Diencephalon (tissue), 1 donor: ENCODE results near the gene TRAFD1. TPM values are rescaled to one million over a fixed set of nuclear protein-coding genes. Genes with fewer than 3 reads are reported as not detected.

Experiments
- small RNA-seq: library from RNA; depleted of rRNA; stranded (forward); fragments of <200 nt; gene quantifications from one replicate; pipeline ENCODE3, GENCODE V24; 2014
- total RNA-seq: library from RNA; depleted of rRNA; stranded (reverse); fragments of >200 nt; gene quantifications from one replicate; pipeline ENCODE4 v1.2.3, GENCODE V29; 2014

The TRAFD1 gene, protein sequence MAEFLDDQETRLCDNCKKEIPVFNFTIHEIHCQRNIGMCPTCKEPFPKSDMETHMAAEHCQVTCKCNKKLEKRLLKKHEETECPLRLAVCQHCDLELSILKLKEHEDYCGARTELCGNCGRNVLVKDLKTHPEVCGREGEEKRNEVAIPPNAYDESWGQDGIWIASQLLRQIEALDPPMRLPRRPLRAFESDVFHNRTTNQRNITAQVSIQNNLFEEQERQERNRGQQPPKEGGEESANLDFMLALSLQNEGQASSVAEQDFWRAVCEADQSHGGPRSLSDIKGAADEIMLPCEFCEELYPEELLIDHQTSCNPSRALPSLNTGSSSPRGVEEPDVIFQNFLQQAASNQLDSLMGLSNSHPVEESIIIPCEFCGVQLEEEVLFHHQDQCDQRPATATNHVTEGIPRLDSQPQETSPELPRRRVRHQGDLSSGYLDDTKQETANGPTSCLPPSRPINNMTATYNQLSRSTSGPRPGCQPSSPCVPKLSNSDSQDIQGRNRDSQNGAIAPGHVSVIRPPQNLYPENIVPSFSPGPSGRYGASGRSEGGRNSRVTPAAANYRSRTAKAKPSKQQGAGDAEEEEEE
- 40.6 TPM for total RNA-seq

DNA sequence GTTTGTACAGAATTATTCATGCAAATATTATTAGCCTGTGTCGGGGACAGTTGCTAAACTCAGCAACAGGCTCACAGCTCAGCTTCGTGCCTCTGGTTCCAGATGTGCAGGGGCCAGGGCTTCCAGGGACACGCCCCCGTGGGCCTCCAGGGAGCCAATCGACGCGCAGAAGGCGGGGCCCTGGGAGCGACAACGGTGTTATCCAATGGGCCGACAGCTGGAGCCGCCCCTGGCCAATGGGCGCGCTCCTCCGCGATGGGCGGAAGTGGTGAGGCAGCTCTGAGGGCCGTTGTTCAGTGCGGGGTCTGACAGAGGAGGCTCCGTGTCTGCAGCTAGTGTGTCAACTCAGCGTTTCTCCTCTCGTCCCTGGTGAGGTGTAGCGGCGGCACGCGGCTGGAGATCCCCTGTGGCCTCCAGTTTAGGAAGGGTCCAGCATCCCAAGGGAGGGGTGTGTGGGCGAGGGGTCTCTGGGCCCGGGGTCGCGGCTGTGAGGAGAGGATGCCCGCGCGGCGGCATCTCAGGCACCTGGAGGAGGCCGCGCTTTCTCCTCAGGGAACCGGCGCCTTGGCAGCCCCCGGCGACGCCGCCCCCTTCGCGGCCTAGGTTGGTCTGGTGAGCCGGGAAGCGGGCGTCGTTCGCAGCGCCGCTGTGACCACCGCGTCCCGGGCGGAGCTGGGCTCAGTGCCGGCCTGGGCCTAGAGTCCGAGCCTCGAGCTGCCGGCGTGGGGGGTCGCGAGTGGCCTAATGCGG is at the start of gene TRAFD1:
TRAFD1 (plus strand) TSS at position 311 of the 750 bp plus-strand sequence. CDS start 4,963 bp downstream, outside the sequence.

DNA sequence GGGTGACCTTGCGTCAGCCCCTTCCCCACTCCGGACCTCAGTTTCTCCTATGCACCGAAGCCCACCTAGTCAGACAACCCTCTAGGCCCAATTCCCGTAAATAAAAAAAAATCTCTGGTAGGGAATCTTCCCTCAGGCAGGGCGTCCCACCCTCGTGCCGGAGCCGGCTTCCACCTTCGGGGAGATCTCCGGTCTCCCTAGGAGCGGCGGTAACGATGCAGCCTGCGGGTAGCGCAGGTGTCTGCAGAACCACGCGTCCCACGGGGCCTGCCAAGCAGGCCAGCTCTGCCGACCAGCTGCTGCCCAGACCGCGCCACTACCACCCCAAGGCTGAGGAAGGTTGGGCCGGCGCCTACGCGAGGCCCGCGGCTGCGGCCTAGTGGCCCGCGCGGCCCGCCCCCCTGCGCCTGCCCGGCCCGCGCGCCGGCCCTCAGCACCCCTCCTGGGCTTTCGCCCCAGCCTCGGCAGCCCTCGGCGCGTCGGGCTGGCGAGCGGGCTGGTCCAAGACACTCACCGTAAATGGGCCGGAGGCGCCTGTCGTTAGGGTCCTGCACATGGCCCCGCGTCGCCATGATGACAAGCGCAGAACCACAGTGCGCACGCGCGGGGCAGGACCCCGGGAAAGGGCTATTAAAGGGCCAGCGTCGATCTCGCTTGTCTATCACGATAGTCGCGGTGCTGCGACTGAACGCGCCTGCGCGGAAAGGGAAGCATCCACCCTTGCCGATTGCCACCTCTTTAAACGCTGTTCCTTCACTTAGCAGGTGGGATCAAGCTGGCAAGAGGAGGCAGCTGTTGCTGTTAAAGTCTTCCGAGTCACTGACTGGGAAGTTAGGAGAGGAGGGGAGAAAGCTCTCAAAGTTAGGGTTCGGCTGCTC is 16.9 kb upstream of the TRAFD1 start, which contains the start of gene NAA25:
NAA25 (minus strand) TSS at position 582 of the 878 bp plus-strand sequence; CDS start at position 572, 10 bp downstream.

Small RNA genes within 50 kb of the gene (small RNA-seq; reads per million reads assigned to genes)
- gene RF00019, result not detected

Other genes with a start within 250 kb of the TRAFD1 start
- gene TMEM116, start 112.4 kb upstream of the TRAFD1 start, total RNA-seq, result 38.5 TPM
- gene ERP29, start 112.1 kb upstream of the TRAFD1 start, total RNA-seq, result 51.2 TPM
- gene NAA25, start 16.8 kb upstream of the TRAFD1 start, total RNA-seq, result 37.6 TPM